SK-N-SH (cell line): Measurements from ENCODE around the gene YWHAH. TPM values are rescaled to one million over a fixed set of nuclear protein-coding genes. Genes with fewer than 3 reads are reported as not detected.

Source experiments
- CTCF ChIA-PET: fragments of 300-600, 350-600 bp; formaldehyde crosslinking; extraction: SDS; loops from one replicate; lab custom pipeline; 2021; lab: Yijun Ruan, JAX
- POLR2A ChIA-PET: fragments of 350-600 bp; sonication (Branson Sonifier 250); formaldehyde crosslinking; extraction: SDS; loops from one replicate; lab custom pipeline; 2020; ENCODE audit warnings: antibody characterized with exemption, inconsistent platforms; lab: Yijun Ruan, JAX
- DNase-seq: peaks from one replicate; pipeline ENCODE4 v3.0.0; 2012
- H2AFZ ChIP-seq: fragments of 200-600 bp; sonication (generic); 2 replicates; pipeline ENCODE4 v1.8.1; 2016; ENCODE audit warnings: antibody characterized with exemption, mild to moderate bottlenecking, low read depth
- H3F3A ChIP-seq: fragments of 200-600 bp; sonication (generic); replicated peaks from 2 replicates; pipeline ENCODE3; 2016; ENCODE audit warnings: antibody characterized with exemption, mild to moderate bottlenecking; ENCODE audit not compliant: insufficient read depth
- H3K27ac ChIP-seq, 2 experiments: fragments of 200-500 bp in 1 of 2; fragments of 200-600 bp in 1 of 2; sonication (Bioruptor generic) in 1 of 2; sonication (generic), shearing (Covaris generic) in 1 of 2; 2 replicates each; pipeline versions ENCODE4 v1.5.1 to v1.6.1; 2014 to 2016; ENCODE audit warnings: low read depth in 2 of 2, inconsistent platforms in 1 of 2, low read length in 1 of 2, mild to moderate bottlenecking in 1 of 2, mixed read lengths in 1 of 2
- H3K27me3 ChIP-seq: fragments of 200-600 bp; sonication (generic), shearing (Covaris generic); 2 replicates; pipeline ENCODE4 v1.6.1; 2016; ENCODE audit warnings: mixed run types; ENCODE audit not compliant: insufficient read depth
- H3K36me3 ChIP-seq, 2 experiments: fragments of 200-500 bp in 1 of 2; fragments of 200-600 bp in 1 of 2; sonication (Bioruptor generic) in 1 of 2; sonication (generic) in 1 of 2; replicated peaks in 1 of 2; 2 replicates each; pipeline versions ENCODE3 to v1.5.1; 2014 to 2016; ENCODE audit warnings: low read length in 1 of 2, mild to moderate bottlenecking in 1 of 2; ENCODE audit not compliant: insufficient read depth in 2 of 2, control insufficient read depth in 1 of 2
- H3K4me1 ChIP-seq, 2 experiments: fragments of 200-500 bp in 1 of 2; fragments of 200-600 bp in 1 of 2; sonication (Bioruptor generic) in 1 of 2; sonication (generic), shearing (Covaris generic) in 1 of 2; 2 replicates each; pipeline versions ENCODE4 v1.5.1 to v1.6.1; 2014 to 2016; ENCODE audit warnings: low read depth in 1 of 2, low read length in 1 of 2, mixed run types in 1 of 2; ENCODE audit not compliant: insufficient read depth in 2 of 2, control insufficient read depth in 1 of 2
- H3K4me2 ChIP-seq: fragments of 200-600 bp; sonication (generic), shearing (Covaris generic); 2 replicates; pipeline ENCODE4 v1.6.1; 2017; ENCODE audit warnings: mixed run types
- H3K4me3 ChIP-seq, 2 experiments: fragments of 200-500 bp in 1 of 2; fragments of 200-600 bp in 1 of 2; sonication (Bioruptor generic) in 1 of 2; sonication (generic), shearing (Covaris generic) in 1 of 2; 2 replicates each; pipeline versions ENCODE4 v1.5.1 to v1.8.1; 2014 to 2016; ENCODE audit warnings: low read depth in 2 of 2, inconsistent platforms in 1 of 2, low read length in 1 of 2, mild to moderate bottlenecking in 1 of 2, mixed read lengths in 1 of 2, moderate library complexity in 1 of 2
- H3K79me2 ChIP-seq: fragments of 200-600 bp; sonication (generic); 2 replicates; pipeline ENCODE4 v1.8.1; 2017; ENCODE audit warnings: mild to moderate bottlenecking; ENCODE audit not compliant: insufficient read depth
- H3K9ac ChIP-seq: fragments of 200-600 bp; sonication (generic); 2 replicates; pipeline ENCODE4 v1.6.1; 2017; ENCODE audit warnings: mixed run types
- H3K9me2 ChIP-seq: fragments of 200-600 bp; sonication (generic); 2 replicates; pipeline ENCODE4 v1.6.1; 2017; ENCODE audit warnings: mixed run types
- H3K9me3 ChIP-seq: fragments of 200-600 bp; sonication (generic); 2 replicates; pipeline ENCODE4 v1.6.1; 2017; ENCODE audit warnings: mixed run types, mild to moderate bottlenecking, moderate library complexity
- H4K20me1 ChIP-seq: fragments of 200-600 bp; sonication (generic); 2 replicates; pipeline ENCODE4 v1.6.1; 2017; ENCODE audit warnings: mild to moderate bottlenecking, mixed run types; ENCODE audit not compliant: insufficient read depth
- CHD2 ChIP-seq: fragments of 150-350 bp; IDR thresholded peaks from 2 replicates; pipeline ENCODE4 v1.6.1; 2018; ENCODE audit warnings: low read length; ENCODE audit not compliant: partially characterized antibody
- CTCF ChIP-seq: fragments of 200-600 bp; sonication (generic); IDR thresholded peaks from 2 replicates; pipeline ENCODE4 v1.6.1; 2017; ENCODE audit warnings: antibody characterized with exemption, mild to moderate bottlenecking, moderate library complexity
- EP300 ChIP-seq, 2 experiments: IDR thresholded peaks; 2 replicates each; pipeline versions ENCODE4 v1.4.0 to v1.6.1; 2012; ENCODE audit warnings: borderline replicate concordance in 1 of 2, low read depth in 1 of 2, low read length in 1 of 2
- EZH2phosphoT487 ChIP-seq: fragments of 200-600 bp; sonication (generic); IDR thresholded peaks from 2 replicates; pipeline ENCODE4 v1.6.1; 2017; ENCODE audit warnings: low read depth, mixed run types, mild to moderate bottlenecking, antibody characterized with exemption, moderate library complexity, borderline replicate concordance
- FOSL2 ChIP-seq: IDR thresholded peaks from 2 replicates; pipeline ENCODE4 v1.4.0; 2012; ENCODE audit warnings: low read depth, mild to moderate bottlenecking, moderate library complexity, borderline replicate concordance
- FOXJ3 ChIP-seq: sonication (generic); formaldehyde crosslinking; IDR thresholded peaks from 2 replicates; pipeline ENCODE4 v1.5.1; 2020; ENCODE audit warnings: mild to moderate bottlenecking, missing genetic modification reagents
- GABPA ChIP-seq: IDR thresholded peaks from 2 replicates; pipeline ENCODE4 v1.4.0; 2012; ENCODE audit warnings: low read depth, mild to moderate bottlenecking
- IRF3 ChIP-seq: fragments of 150-350 bp; IDR thresholded peaks from 2 replicates; pipeline ENCODE4 v1.6.1; 2016; ENCODE audit warnings: mild to moderate bottlenecking, low read depth, low read length
- NFIC ChIP-seq: IDR thresholded peaks from 2 replicates; pipeline ENCODE4 v1.4.0; 2012; ENCODE audit warnings: borderline replicate concordance
- RFX5 ChIP-seq: IDR thresholded peaks from 2 replicates; pipeline ENCODE4 v1.6.1; 2012; ENCODE audit warnings: mild to moderate bottlenecking, improper control_type of control experiment, low read length
- SIN3A ChIP-seq: IDR thresholded peaks from 2 replicates; pipeline ENCODE4 v1.6.1; 2012; ENCODE audit warnings: low read depth, mild to moderate bottlenecking, low read length, moderate library complexity, borderline replicate concordance
- TAF1 ChIP-seq: IDR thresholded peaks from 2 replicates; pipeline ENCODE4 v1.6.1; 2012; ENCODE audit warnings: low read depth, mild to moderate bottlenecking, low read length, moderate library complexity, borderline replicate concordance
- TCF12 ChIP-seq: IDR thresholded peaks from 2 replicates; pipeline ENCODE4 v1.4.0; 2012
- USF2 ChIP-seq: fragments of 150-350 bp; IDR thresholded peaks from 2 replicates; pipeline ENCODE4 v1.6.1; 2017; ENCODE audit warnings: antibody characterized with exemption, low read length, low read depth, borderline replicate concordance
- YY1 ChIP-seq: IDR thresholded peaks from 2 replicates; pipeline ENCODE4 v1.4.0; 2012; ENCODE audit warnings: low read depth, mild to moderate bottlenecking
- ZBTB33 ChIP-seq: IDR thresholded peaks from 2 replicates; pipeline ENCODE4 v1.4.0; 2012; ENCODE audit warnings: low read depth, borderline replicate concordance
- WGBS: methylation state at CpG from one replicate; pipeline ENCODE4 v1.1.6; 2017; ENCODE audit warnings: low lambda C conversion rate; 5-methylcytosine and 5-hydroxymethylcytosine counted together
- polyA plus RNA-seq, 3 experiments: library from polyadenylated mRNA; depleted of rRNA; stranded (reverse); fragments of >200 nt; gene quantifications; 2 replicates each; pipeline ENCODE4 v1.2.3, GENCODE V29; 2012

YWHAH gene
- polyA plus RNA-seq, 1 of the 3 experiments (the other 2 are of a cell fraction): 102 TPM

- H2AFZ ChIP-seq: no peak overlapping the region
- no peaks in the 10 kb centered on the region for H3K9me3 ChIP-seq
- DNase-seq: no peak
- H3K27ac ChIP-seq: no peak overlapping the region
- H4K20me1 ChIP-seq: no peaks in the 10 kb centered on the region
- no peak overlapping the region for H3K4me3 ChIP-seq
- 83% methylated on average over 3 of the region's 3 CpGs for WGBS
- no peaks in the 10 kb centered on the region for H3F3A ChIP-seq
- POLR2A ChIA-PET: no interaction called here
- CTCF ChIA-PET: interaction anchor here (3.2 kb wide), 1 partner anchor 22 kb away, joined by 18 read pairs; no protein-coding TSS in a partner anchor
- H3K79me2 ChIP-seq: no peaks in the 10 kb centered on the region
- TF ChIP-seq CTCF (no peak), ZBTB33 (no peak), NFIC (no peak), EP300 (IDR thresholded peaks at IDR 0.05; ENCODE audit: borderline replicate concordance in 1 of 2, low read depth in 1 of 2, low read length in 1 of 2) (no peak)
- H3K4me1 ChIP-seq: no peaks in the 10 kb centered on the region
- no peak overlapping the region for H3K4me2 ChIP-seq
- H3K36me3 ChIP-seq: no peaks in the 10 kb centered on the region
- H3K9me2 ChIP-seq: no peaks in the 10 kb centered on the region
- no peaks in the 10 kb centered on the region for H3K27me3 ChIP-seq
- H3K9ac ChIP-seq: no peak overlapping the region
Measured at GRCh38 chr22:31998784-31999385, 54.5 kb downstream of the YWHAH start.

- no peaks in the 10 kb centered on the region for H3K9me2 ChIP-seq
- no peak for DNase-seq
- no peaks in the 10 kb centered on the region for H3K79me2 ChIP-seq
- H3K9me3 ChIP-seq: no peaks in the 10 kb centered on the region
- no peak overlapping the region for H2AFZ ChIP-seq
- H3K36me3 ChIP-seq: no peaks in the 10 kb centered on the region
- no peak overlapping the region for H3K9ac ChIP-seq
- no peaks in the 10 kb centered on the region for H3F3A ChIP-seq
- H3K27me3 ChIP-seq: no peaks in the 10 kb centered on the region
- no peaks in the 10 kb centered on the region for H4K20me1 ChIP-seq
- CTCF ChIA-PET: no interaction called here
- POLR2A ChIA-PET: no interaction called here
- no peak overlapping the region for H3K27ac ChIP-seq
- no peak overlapping the region for H3K4me2 ChIP-seq
- H3K4me1 ChIP-seq: no peaks in the 10 kb centered on the region
- WGBS: 6% methylated on average over 1 of the region's 1 CpG
- no peak overlapping the region for H3K4me3 ChIP-seq
- TF ChIP-seq USF2 (no peak), IRF3 (no peak), SIN3A (no peak), RFX5 (no peak), EP300 (IDR thresholded peaks at IDR 0.05; ENCODE audit: borderline replicate concordance in 1 of 2, low read depth in 1 of 2, low read length in 1 of 2) (no peak), FOXJ3 (CRISPR knock-in tag) (no peak), TCF12 (no peak), YY1 (no peak), GABPA (no peak), TAF1 (no peak), EZH2phosphoT487 (no peak), CTCF (no peak), CHD2 (no peak), FOSL2 (no peak)
Measured at GRCh38 chr22:32000181-32000580, 55.8 kb downstream of the YWHAH start.
